Activated CD4-positive, alpha-beta T cell treated with anti-CD3 and anti-CD28 coated beads, Interleukin-2, amount 10 ng/mL, durations not matched to agents 24 days and 14 days (primary cell): ENCODE data around the gene COL13A1. TPM values are rescaled to one million over a fixed set of nuclear protein-coding genes. Genes with fewer than 3 reads are reported as not detected.

ENCODE experiments used
- DNase-seq: peaks from one replicate; pipeline ENCODE4 v3.0.0; 2022
- H3K27ac Mint-ChIP-seq: one replicate; pipeline ENCODE4 v1.8.0; 2022; ENCODE audit warnings: mild to moderate bottlenecking, mixed read lengths
- H3K27me3 Mint-ChIP-seq: one replicate; pipeline ENCODE4 v1.8.0; 2022; ENCODE audit warnings: mixed read lengths
- H3K36me3 Mint-ChIP-seq: one replicate; pipeline ENCODE4 v1.8.0; 2022; ENCODE audit warnings: low read depth, mild to moderate bottlenecking, mixed read lengths
- H3K4me1 Mint-ChIP-seq: one replicate; pipeline ENCODE4 v1.8.0; 2021; ENCODE audit warnings: mixed read lengths
- H3K4me3 Mint-ChIP-seq: one replicate; pipeline ENCODE4 v1.8.0; 2022; ENCODE audit warnings: mild to moderate bottlenecking, moderate library complexity, mixed read lengths
- H3K9me3 Mint-ChIP-seq: one replicate; pipeline ENCODE4 v1.8.0; 2021; ENCODE audit warnings: mixed read lengths
- intact Hi-C: fragments of 100-400 bp; cut with micrococcal nuclease; formaldehyde crosslinking; loops from one replicate; pipeline ENCODE4 v1.15.1; 2023
- total RNA-seq: library from RNA; stranded (reverse); gene quantifications from 2 replicates; pipeline ENCODE4 v1.2.3, GENCODE V29; 2022

Gene COL13A1
- total RNA-seq, 1 donor from 2014 or later: not detected

GRCh38 chr10:69878038-69878437, 76.3 kb downstream of the COL13A1 start:
- Mint-ChIP-seq H3K27me3 (no peaks in the 10 kb centered on the region), H3K4me3 (no peak overlapping the region), H3K36me3 (no peaks in the 10 kb centered on the region), H3K27ac (no peak overlapping the region), H3K4me1 (no peaks in the 10 kb centered on the region), H3K9me3 (no peaks in the 10 kb centered on the region)
- intact Hi-C loops: no loop called here
- DNase-seq: no peak

DNA sequence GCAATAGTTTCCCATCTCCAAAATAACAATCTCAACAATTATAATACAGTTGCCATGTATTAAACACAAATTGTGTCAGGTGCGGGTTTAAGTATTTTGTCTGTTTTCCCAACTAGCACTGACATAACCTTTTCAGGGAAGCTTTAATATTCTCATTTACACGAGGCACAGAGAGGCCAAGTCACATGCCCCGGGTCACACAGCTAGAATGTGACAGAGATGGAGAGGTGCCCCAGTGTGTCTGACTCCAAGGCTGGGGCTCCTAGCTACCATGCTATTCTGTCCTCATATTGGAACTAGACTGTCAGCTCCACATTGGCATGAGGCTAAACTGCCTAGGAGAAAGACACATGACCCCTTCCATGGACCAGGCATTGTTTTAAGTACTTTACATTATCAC, 77.2 kb downstream of the COL13A1 start:
- Mint-ChIP-seq H3K4me1 (no peaks in the 10 kb centered on the region), H3K27ac (no peak overlapping the region), H3K27me3 (peaks cover 3% of the 10 kb centered on the region), H3K9me3 (no peaks in the 10 kb centered on the region), H3K4me3 (no peak overlapping the region), H3K36me3 (no peaks in the 10 kb centered on the region)
- intact Hi-C loops: no loop called here
- no peak for DNase-seq

- H3K27ac Mint-ChIP-seq: no peak overlapping the region
- H3K36me3 Mint-ChIP-seq: no peaks in the 10 kb centered on the region
- no peaks in the 10 kb centered on the region for H3K4me1 Mint-ChIP-seq
- no peaks in the 10 kb centered on the region for H3K9me3 Mint-ChIP-seq
- intact Hi-C loops: no loop called here
- H3K27me3 Mint-ChIP-seq: peaks cover 3% of the 10 kb centered on the region
- H3K4me3 Mint-ChIP-seq: no peak overlapping the region
- no peak for DNase-seq
Observed at GRCh38 chr10:69879634-69880257, 78.0 kb downstream of the COL13A1 start.

GRCh38 chr10:69880301-69881081, 78.8 kb downstream of the COL13A1 start:
- Mint-ChIP-seq H3K27ac (no peak overlapping the region), H3K36me3 (no peaks in the 10 kb centered on the region), H3K27me3 (peaks cover 3% of the 10 kb centered on the region), H3K4me3 (no peak overlapping the region), H3K9me3 (no peaks in the 10 kb centered on the region), H3K4me1 (no peaks in the 10 kb centered on the region)
- no peak for DNase-seq
- intact Hi-C loops: no loop called here

DNA sequence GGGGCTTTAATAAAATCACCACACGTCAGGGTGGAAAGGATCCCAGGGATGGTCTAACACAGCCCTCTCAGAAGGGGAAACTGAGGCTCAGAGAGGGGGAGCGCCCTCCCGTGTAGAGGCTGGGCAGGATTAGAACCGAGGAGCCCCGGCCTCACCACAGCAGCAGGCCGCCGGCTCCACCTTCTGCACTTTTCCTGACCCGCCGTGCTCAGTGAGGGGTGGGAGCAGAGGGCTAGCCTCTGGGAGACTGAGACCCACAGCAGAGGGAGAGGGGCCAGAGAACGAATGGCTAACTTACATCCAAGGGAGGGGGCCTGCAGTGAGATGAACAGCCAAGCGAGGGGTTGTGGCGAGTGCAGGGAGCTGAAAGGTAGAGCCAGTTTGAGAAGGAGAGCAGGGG, 79.5 kb downstream of the COL13A1 start:
- Mint-ChIP-seq H3K27me3 (peaks cover 3% of the 10 kb centered on the region), H3K4me3 (no peak overlapping the region), H3K27ac (no peak overlapping the region), H3K9me3 (no peaks in the 10 kb centered on the region), H3K36me3 (no peaks in the 10 kb centered on the region), H3K4me1 (no peaks in the 10 kb centered on the region)
- no peak for DNase-seq
- intact Hi-C loops: no loop called here

DNA sequence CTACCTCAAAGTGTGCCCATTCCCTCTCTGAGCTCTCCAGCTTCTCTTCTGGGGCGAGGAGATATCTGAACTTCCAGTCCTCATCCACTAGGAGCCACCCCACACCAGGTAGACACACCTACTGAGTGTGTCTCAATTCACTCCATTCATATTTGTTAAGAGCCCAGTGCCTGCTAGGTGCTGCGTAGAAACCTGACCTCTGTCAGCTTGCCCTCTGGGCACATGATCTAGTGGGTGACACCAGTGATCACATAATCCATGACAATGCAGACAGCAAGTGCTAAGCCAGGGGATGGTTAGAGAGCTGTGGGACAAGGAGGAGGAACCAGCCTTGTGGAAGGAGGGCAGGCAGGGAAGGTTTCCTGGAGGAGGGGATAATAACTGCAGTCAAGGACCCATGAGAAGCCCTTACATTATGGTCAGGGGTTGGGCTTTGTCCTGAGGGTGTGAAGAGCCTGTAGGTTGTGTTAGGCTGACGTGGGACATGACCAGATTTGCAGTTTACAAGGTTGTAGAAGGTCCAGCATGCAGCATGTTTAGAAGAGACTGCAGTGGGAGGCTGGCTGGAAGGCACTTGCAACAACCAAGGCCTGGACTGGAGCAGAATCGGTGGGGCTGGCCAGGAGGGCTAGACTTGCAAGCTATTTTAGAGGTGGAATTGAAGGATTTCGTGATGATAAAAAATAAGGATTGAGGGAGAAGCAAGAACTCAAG, 81.8 kb downstream of the COL13A1 start:
- peaks cover 3% of the 10 kb centered on the region for H3K27me3 Mint-ChIP-seq

GRCh38 chr10:69884024-69884367, 82.3 kb downstream of the COL13A1 start:
- Mint-ChIP-seq H3K9me3 (no peaks in the 10 kb centered on the region), H3K4me1 (no peaks in the 10 kb centered on the region), H3K27ac (no peak overlapping the region), H3K27me3 (peaks cover 3% of the 10 kb centered on the region), H3K4me3 (no peak overlapping the region), H3K36me3 (no peaks in the 10 kb centered on the region)
- intact Hi-C loops: no loop called here
- no peak for DNase-seq

More for the DNA sequence above, 81.8 kb downstream of the COL13A1 start:
- no peaks in the 10 kb centered on the region for H3K4me1 Mint-ChIP-seq
- H3K36me3 Mint-ChIP-seq: no peaks in the 10 kb centered on the region
- no peaks in the 10 kb centered on the region for H3K9me3 Mint-ChIP-seq
- H3K27ac Mint-ChIP-seq: no peak overlapping the region
- intact Hi-C loops: no loop called here
- DNase-seq: no peak
- H3K4me3 Mint-ChIP-seq: no peak overlapping the region

DNA sequence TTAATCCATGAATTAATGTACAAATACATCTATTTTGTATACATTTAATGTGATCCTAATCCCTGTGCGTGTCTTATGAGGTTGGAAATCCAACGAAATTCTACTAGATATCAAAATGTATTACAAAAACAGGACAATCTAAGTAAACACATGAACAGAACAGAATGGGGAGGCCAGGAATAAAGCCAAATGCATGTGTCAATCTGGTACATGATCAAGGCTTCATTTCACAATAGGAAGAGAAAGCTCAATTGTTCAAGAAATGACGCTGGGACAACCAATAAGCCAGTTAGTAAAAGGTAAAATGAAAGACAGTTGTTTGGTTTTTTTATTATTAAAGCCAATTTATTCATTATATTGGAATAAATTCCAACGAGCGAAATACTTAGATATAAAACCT, 83.0 kb downstream of the COL13A1 start:
- DNase-seq: no peak
- H3K4me1 Mint-ChIP-seq: no peaks in the 10 kb centered on the region
- H3K9me3 Mint-ChIP-seq: no peaks in the 10 kb centered on the region
- no peak overlapping the region for H3K4me3 Mint-ChIP-seq
- intact Hi-C loops: no loop called here
- peaks cover 3% of the 10 kb centered on the region for H3K27me3 Mint-ChIP-seq
- no peaks in the 10 kb centered on the region for H3K36me3 Mint-ChIP-seq
- H3K27ac Mint-ChIP-seq: no peak overlapping the region

DNA sequence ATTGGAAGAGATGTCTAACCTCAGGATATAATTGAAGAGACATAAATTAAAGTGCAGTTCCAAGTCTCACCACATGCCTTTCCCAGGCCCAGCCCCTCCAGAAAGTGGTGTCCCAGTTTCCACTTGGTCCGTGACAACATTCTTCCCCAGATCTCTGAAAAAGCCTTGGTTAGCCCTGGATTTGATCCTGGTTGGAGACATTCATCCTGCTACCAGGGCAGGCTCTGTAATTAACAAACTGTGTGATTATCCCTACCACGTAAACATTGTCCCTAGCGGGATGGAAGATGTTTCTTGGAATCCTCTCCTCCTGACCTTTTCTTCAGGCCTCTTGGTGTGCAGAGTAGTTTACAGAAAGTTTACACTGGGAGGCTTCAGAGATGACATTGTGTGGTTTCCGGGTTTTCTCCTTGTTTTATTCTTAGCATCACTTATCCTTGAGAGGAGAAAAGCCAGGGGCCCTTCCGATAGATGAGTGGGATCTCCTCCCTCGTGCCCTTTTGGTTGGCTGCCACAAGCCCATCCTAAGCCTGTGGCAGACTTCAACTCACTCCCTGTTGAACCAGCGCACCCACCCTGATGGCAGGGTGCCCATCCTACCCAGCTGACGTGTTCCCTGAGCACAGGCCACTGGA, 83.8 kb downstream of the COL13A1 start:
- Mint-ChIP-seq H3K27me3 (peaks cover 3% of the 10 kb centered on the region), H3K4me1 (no peaks in the 10 kb centered on the region), H3K9me3 (no peaks in the 10 kb centered on the region), H3K27ac (no peak overlapping the region), H3K4me3 (no peak overlapping the region), H3K36me3 (no peaks in the 10 kb centered on the region)
- DNase-seq: no peak
- intact Hi-C loops: no loop called here

GRCh38 chr10:69888882-69889584, 87.3 kb downstream of the COL13A1 start:
- Mint-ChIP-seq H3K9me3 (no peaks in the 10 kb centered on the region), H3K4me1 (no peaks in the 10 kb centered on the region), H3K27ac (no peak overlapping the region), H3K27me3 (no peaks in the 10 kb centered on the region), H3K36me3 (no peaks in the 10 kb centered on the region), H3K4me3 (no peak overlapping the region)
- no peak for DNase-seq
- intact Hi-C loops: no loop called here

DNA sequence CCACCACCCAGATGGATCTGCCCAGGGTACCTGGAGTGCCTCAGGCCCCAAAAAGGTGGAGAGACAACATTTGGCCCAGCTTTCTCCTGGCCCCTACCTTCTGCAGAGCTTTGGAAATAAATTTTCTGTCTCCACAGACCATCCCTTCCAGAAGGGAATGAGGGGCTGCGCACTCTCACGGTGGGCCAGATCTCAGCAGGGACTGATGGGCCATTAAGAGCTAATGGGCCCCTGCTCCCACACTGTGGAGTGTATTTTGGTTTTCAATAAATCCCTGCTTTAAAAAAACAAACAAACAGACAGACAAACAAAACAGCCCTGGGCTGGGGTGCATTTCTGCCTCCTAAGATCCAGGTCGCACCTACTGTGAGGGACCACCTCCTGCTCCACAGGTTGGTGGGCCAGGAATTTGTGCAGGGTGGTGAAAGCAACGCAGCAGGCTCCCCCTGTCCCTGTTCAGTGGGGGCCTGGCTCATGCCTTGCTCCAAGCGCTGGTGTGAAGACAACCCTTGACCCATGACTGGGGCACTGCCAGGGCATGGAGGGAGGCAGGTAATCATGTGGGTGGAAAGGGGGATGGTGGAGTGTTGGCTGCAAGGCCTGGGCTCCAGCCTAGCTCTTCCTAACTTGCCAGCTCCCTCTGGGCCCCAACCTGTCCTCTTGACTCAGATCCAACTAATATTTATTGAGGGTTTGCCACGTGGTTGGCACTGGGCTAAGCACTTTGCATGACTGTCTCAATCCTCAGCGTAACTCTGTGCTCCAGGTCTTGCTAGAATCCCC, 88.5 kb downstream of the COL13A1 start:
- H3K36me3 Mint-ChIP-seq: no peaks in the 10 kb centered on the region
- no peak overlapping the region for H3K4me3 Mint-ChIP-seq
- no peaks in the 10 kb centered on the region for H3K4me1 Mint-ChIP-seq
- no peak for DNase-seq
- H3K27me3 Mint-ChIP-seq: no peaks in the 10 kb centered on the region
- intact Hi-C loops: no loop called here
- H3K27ac Mint-ChIP-seq: no peak overlapping the region
- H3K9me3 Mint-ChIP-seq: no peaks in the 10 kb centered on the region

GRCh38 chr10:69891057-69891617, 89.4 kb downstream of the COL13A1 start:
- Mint-ChIP-seq H3K27ac (no peak overlapping the region), H3K36me3 (no peaks in the 10 kb centered on the region), H3K4me3 (no peak overlapping the region), H3K27me3 (no peaks in the 10 kb centered on the region), H3K9me3 (no peaks in the 10 kb centered on the region), H3K4me1 (no peaks in the 10 kb centered on the region)
- intact Hi-C loops: no loop called here
- DNase-seq: no peak

GRCh38 chr10:69892406-69892805, 90.7 kb downstream of the COL13A1 start:
- intact Hi-C loops: no loop called here
- Mint-ChIP-seq H3K27me3 (no peaks in the 10 kb centered on the region), H3K4me1 (no peaks in the 10 kb centered on the region), H3K9me3 (no peaks in the 10 kb centered on the region), H3K4me3 (no peak overlapping the region), H3K27ac (no peak overlapping the region), H3K36me3 (no peaks in the 10 kb centered on the region)
- no peak for DNase-seq
